Fibroblast of pulmonary artery (primary cell): ENCODE measurements around the gene CHN1.

Experiments
- DNase-seq: peaks from one replicate; pipeline ENCODE4 v3.0.0-alpha.2; 2010; ENCODE audit warnings: low read depth
- H3K4me3 ChIP-seq: replicated peaks from 2 replicates; pipeline ENCODE4 v1.5.1; 2011; ENCODE audit warnings: low read depth, mild to moderate bottlenecking, control low read depth, low read length, moderate library complexity
- CTCF ChIP-seq: IDR thresholded peaks from 2 replicates; pipeline ENCODE4 v1.5.1; 2011; ENCODE audit warnings: mild to moderate bottlenecking, control low read depth, low read length, inconsistent platforms; ENCODE audit errors: missing control alignments

The CHN1 gene

GRCh38 chr2:174971868-174972781 is 33.1 kb downstream of the CHN1 start:
- H3K4me3 ChIP-seq: no peak overlapping the region
- TF ChIP-seq CTCF: no peak
- DNase-seq: peak; percentile 83

GRCh38 chr2:174970092-174970491 is 35.1 kb downstream of the CHN1 start:
- DNase-seq: no peak
- TF ChIP-seq CTCF: no peak

GRCh38 chr2:174969091-174969734 is 36.0 kb downstream of the CHN1 start:
- no peak for DNase-seq
- no peak overlapping the region for H3K4me3 ChIP-seq
- no peak for TF ChIP-seq CTCF

More at GRCh38 chr2:174970092-174970491, 35.1 kb downstream of the CHN1 start:
- H3K4me3 ChIP-seq: no peak overlapping the region

- no peak overlapping the region for H3K4me3 ChIP-seq
- DNase-seq: no peak
- no peak for TF ChIP-seq CTCF
These were observed 37.4 kb downstream of the CHN1 start for GRCh38 chr2:174967691-174968260.

- DNase-seq: no peak
- no peak overlapping the region for H3K4me3 ChIP-seq
- TF ChIP-seq CTCF: no peak
These were observed 38.1 kb downstream of the CHN1 start for GRCh38 chr2:174967086-174967485.

- TF ChIP-seq CTCF: no peak
- peak; percentile 52 for DNase-seq
- no peak overlapping the region for H3K4me3 ChIP-seq
These were observed 39.0 kb downstream of the CHN1 start for GRCh38 chr2:174965992-174966744.
